Measurements from ENCODE around the gene TPRG1.

GRCh38 chr3:189258261-189258660, 86.5 kb downstream of the TPRG1 start:
- TF ChIP-seq CTCF (IDR thresholded peaks at IDR 0.05; ENCODE audit: insufficient read depth, low read length, poor library complexity, severe bottlenecking) (no peak), EZH2phosphoT487 (conservative IDR thresholded peaks at IDR 0.05; ENCODE audit: low read length) (no peak)

Data from SU-DHL-6 (cell line).